ENCODE measurements around the gene FAM222A.

FAM222A gene

DNA sequence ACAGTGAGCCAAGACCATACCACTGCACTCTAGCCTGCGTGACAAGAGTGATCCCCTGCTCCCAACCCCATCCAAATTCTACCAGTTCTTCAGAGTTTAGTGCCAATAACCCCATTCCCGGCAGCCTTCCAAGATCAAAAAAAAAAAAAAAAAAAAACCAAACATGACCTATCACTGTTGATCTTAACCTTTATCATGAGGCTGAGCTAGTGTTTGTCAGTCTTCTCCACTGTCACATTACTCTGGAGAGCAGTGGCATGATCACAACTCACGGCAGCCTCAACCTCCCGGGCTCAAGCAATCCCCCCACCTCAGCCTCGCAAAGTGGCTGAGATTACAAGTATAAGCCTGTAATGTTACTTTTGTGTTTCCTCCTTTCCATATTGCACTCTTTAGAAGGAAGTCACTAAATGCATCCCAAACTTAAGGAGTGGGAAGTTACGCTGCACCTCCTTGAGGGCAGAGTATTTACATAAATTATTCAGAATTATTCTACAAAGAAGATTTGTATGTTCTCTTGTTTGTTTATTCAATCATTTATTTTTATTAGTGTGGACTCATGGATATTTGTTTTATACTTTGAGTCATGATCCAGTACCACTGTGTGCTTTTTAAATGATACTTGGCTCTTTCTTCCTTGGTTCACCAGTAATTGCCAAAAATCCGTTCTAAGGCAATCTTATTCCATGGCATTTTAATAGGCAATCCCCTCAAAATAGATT, 31.5 kb upstream of the FAM222A start:
- Histone ChIP-seq H3K4me3 (ENCODE audit: low read depth, low read length) (no peak overlapping the region), H3K27me3 (no peaks in the 10 kb centered on the region), H3K9me3 (no peaks in the 10 kb centered on the region), H3K4me1 (peaks cover 34% of the 10 kb centered on the region), H3K36me3 (no peaks in the 10 kb centered on the region)
- DNase-seq: no peak
- TF ChIP-seq, protein P1, sequence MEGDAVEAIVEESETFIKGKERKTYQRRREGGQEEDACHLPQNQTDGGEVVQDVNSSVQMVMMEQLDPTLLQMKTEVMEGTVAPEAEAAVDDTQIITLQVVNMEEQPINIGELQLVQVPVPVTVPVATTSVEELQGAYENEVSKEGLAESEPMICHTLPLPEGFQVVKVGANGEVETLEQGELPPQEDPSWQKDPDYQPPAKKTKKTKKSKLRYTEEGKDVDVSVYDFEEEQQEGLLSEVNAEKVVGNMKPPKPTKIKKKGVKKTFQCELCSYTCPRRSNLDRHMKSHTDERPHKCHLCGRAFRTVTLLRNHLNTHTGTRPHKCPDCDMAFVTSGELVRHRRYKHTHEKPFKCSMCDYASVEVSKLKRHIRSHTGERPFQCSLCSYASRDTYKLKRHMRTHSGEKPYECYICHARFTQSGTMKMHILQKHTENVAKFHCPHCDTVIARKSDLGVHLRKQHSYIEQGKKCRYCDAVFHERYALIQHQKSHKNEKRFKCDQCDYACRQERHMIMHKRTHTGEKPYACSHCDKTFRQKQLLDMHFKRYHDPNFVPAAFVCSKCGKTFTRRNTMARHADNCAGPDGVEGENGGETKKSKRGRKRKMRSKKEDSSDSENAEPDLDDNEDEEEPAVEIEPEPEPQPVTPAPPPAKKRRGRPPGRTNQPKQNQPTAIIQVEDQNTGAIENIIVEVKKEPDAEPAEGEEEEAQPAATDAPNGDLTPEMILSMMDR (IDR thresholded peaks at IDR 0.05; ENCODE audit: low read depth, low read length): no peak

DNA sequence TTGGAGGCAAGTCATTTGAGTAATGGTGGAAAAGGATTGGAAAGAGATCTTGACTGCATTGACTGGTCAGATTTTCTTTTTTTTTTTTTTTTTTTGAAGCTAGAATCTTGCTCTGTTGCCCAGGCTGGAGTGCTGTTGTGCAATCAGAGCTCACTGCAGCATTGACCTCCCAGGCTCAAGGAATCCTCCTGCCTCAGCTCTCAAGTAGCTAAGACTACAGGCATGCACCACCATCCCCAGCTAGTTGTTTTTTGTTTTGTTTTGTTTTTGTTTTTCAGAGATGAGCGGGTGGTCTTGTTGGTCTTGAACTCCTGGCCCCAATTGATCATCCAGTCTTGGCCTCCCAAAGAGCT, 30.9 kb upstream of the FAM222A start:
- no peak for DNase-seq
- Histone ChIP-seq H3K36me3 (no peaks in the 10 kb centered on the region), H3K9me3 (no peaks in the 10 kb centered on the region), H3K4me3 (ENCODE audit: low read depth, low read length) (no peak overlapping the region), H3K4me1 (peaks cover 33% of the 10 kb centered on the region), H3K27me3 (no peaks in the 10 kb centered on the region)
- TF ChIP-seq, protein P1 (IDR thresholded peaks at IDR 0.05; ENCODE audit: low read depth, low read length): no peak

- TF ChIP-seq, protein P1 (IDR thresholded peaks at IDR 0.05; ENCODE audit: low read depth, low read length): no peak
- no peak overlapping the region for H3K4me3 ChIP-seq (ENCODE audit: low read depth, low read length)
- H3K27me3 ChIP-seq: no peaks in the 10 kb centered on the region
- DNase-seq: no peak
- H3K4me1 ChIP-seq: peaks cover 26% of the 10 kb centered on the region
- H3K9me3 ChIP-seq: no peaks in the 10 kb centered on the region
- H3K36me3 ChIP-seq: no peaks in the 10 kb centered on the region
Measured at GRCh38 chr12:109683316-109683715, 30.3 kb upstream of the FAM222A start.

DNA sequence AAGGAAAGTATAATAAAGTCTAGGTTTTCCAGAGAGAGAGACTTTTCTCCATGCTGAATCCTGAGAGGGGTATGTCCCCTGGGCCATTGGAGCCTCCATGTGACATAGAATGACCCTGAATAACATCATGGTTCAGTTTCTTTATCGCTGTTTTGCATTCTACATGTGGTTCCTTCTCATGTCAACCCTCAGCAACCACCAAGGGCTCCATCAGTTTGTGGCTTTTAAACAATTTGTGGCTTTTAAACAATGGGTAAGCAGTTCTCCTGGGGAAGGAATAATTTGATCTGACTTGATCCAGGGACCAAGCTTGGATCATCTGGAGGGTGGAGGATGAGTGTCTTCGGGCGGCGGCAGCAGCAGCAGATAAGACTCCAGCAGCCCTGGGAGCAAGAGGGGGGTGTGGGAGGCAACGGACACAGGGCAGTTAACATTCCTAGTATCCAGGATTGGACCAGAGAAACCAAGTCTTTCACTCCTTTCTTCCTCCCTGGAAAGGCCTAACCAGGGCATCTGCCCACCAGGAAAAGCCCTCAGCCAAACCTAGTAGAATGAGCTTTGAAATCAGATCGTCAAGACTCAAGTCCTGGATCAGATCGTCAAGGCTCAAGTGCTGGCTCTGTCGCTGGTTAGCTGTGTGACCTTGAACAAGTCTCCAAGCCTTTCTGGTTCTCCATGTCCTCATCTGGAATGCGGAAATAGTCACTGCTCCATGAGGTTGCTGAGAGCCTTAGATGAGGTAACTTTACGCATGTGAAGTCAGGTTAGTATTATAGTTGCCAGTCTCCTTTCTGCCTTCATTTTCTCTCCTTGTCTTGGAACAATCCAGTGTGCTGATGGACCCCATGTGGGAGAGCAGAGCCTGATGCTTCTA, 27.8 kb upstream of the FAM222A start:
- DNase-seq: no peak
- no peaks in the 10 kb centered on the region for H3K36me3 ChIP-seq
- no peak overlapping the region for H3K4me3 ChIP-seq (ENCODE audit: low read depth, low read length)
- no peaks in the 10 kb centered on the region for H3K27me3 ChIP-seq
- H3K9me3 ChIP-seq: no peaks in the 10 kb centered on the region; the same call in 1 of the 2 replicates
- peaks cover 8% of the 10 kb centered on the region for H3K4me1 ChIP-seq
- TF ChIP-seq, protein P1 (IDR thresholded peaks at IDR 0.05; ENCODE audit: low read depth, low read length): no peak

GRCh38 chr12:109686523-109686922, 27.1 kb upstream of the FAM222A start:
- Histone ChIP-seq H3K4me1 (peaks cover 8% of the 10 kb centered on the region), H3K27me3 (no peaks in the 10 kb centered on the region), H3K4me3 (ENCODE audit: low read depth, low read length) (no peak overlapping the region), H3K9me3 (no peaks in the 10 kb centered on the region; the same call in 1 of the 2 replicates), H3K36me3 (no peaks in the 10 kb centered on the region)
- DNase-seq: no peak
- TF ChIP-seq, protein P1 (IDR thresholded peaks at IDR 0.05; ENCODE audit: low read depth, low read length): no peak

- no peak for DNase-seq
Measured at GRCh38 chr12:109687250-109687649, 26.4 kb upstream of the FAM222A start.

More at GRCh38 chr12:109687250-109687649, 26.4 kb upstream of the FAM222A start:
- H3K27me3 ChIP-seq: no peaks in the 10 kb centered on the region
- H3K9me3 ChIP-seq: no peaks in the 10 kb centered on the region; the same call in 1 of the 2 replicates
- peaks cover 8% of the 10 kb centered on the region for H3K4me1 ChIP-seq
- H3K36me3 ChIP-seq: no peaks in the 10 kb centered on the region
- TF ChIP-seq, protein P1 (IDR thresholded peaks at IDR 0.05; ENCODE audit: low read depth, low read length): no peak
- no peak overlapping the region for H3K4me3 ChIP-seq (ENCODE audit: low read depth, low read length)
